ENCODE data around the gene UBAC1.
"Not testable (repeated sequence)": the region's sequence is repeated elsewhere in the genome, so short reads cannot be mapped to it uniquely, and the experiment has no call there.

UBAC1 gene

GRCh38 chr9:135978642-135979546 lies 17.7 kb upstream of the UBAC1 start:
- DNase-seq (ENCODE audit: low spot score): no peak

DNA sequence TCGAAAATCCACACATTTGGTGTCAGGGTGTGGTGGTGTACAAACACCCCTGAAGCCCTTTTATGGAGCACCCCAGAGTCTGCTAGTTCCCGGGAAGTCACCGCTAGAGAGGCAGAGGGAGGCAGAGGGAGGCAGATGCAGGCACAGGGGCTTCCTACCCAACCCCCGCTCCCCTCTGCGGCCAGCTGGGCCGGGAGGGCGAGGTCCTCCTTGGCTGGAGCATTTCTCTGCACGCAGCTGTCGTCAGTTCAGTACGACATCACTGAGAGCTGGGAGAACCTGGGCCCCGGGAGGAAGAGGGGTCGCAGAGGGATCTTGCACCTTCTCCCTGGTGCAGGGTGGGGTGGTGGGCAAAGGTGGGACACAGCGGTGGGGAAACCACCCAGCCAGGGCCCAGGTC lies 15.8 kb upstream of the UBAC1 start:
- DNase-seq (ENCODE audit: low spot score): no peak

- no peak for DNase-seq (ENCODE audit: low spot score)
Measured at GRCh38 chr9:135976531-135976930, 15.4 kb upstream of the UBAC1 start.

GRCh38 chr9:135975834-135976233 lies 14.7 kb upstream of the UBAC1 start:
- no peak for DNase-seq (ENCODE audit: low spot score)

DNA sequence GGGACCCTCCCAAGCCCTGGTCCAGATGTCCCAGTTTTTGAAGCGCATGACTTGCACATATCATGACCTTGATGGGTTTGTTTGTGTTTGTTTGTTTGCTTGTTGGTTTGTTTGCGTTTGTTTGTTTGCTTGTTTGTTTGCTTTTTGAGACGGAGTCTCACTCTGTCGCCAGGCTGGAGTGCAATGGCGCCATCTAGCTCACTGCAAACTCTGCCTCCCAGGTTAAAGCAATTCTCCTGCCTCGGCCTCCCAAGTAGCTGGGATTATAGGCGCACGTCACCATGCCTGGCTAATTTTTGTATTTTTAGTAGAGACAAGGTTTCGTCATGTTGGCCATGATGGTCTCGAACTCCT lies 13.0 kb upstream of the UBAC1 start:
- no peak for DNase-seq (ENCODE audit: low spot score)

GRCh38 chr9:135973277-135974219 lies 12.4 kb upstream of the UBAC1 start:
- no peak for DNase-seq (ENCODE audit: low spot score)

GRCh38 chr9:135971892-135972291 lies 10.7 kb upstream of the UBAC1 start:
- peak; percentile 88 for DNase-seq (ENCODE audit: low spot score)

DNA sequence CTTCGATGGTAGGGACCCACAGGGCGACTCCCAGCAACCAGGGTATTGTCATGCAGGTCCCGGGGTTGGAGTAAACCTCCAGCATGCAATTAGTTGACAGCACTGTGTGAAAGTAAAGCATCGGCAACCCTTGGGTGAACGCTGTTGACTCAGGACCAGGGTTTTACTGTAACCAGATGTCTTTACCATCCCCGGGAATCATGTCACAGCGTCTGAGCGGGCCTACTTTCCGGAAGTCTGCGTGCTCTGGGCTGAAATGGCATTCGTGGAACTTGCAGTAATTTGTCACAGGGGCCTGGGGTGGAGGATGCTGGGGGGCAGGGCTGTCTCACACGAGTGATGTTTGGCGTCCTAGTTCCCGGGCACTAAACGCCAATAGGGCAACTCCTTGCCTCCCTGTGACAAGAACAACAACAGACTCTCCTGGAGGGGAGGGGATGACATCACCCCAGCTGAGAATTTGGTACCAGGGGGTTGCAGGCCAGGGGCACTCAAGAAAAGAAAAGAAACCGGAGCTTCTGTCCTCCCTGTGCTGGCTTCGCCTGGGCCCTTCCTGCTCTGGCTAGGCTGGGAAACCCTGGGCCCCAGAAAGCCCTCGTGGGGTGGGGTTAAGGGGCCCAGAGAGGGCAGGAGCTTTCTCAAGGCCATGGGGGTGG lies 10.1 kb upstream of the UBAC1 start:
- no peak for DNase-seq (ENCODE audit: low spot score)

DNA sequence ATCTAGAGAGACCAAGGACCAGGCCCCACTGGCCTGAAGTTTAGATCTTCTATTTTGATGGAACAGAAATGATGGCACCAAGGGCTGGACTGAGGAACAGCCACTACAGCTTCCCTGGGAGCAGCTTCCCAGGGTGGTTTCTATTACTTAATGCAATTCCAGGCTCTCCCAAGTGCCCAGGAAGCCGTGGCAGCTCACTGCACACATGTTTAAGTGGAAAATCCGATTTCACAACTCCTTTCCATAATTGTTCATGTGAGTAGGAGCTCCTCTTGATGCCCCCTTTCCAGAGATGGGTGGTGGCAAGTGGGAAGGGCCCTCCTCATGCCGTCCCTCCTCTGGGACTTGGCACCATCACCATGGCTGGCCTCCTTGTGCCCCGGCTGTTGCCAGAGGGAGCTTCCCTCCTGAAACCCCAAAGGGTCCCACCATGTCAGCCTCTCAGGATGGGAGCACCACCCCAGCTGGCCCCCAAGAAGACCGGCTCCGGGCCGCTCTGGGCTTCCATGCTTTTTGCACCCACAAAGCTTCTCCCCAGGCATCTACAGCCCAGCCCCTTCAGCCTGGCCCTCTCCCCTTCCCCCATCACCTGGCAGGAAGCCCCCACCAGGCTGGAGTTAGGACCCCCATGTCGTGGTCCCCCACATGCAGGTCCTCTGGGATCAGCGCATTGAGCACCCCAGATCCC lies 9.1 kb upstream of the UBAC1 start:
- no peak for DNase-seq (ENCODE audit: low spot score)

- DNase-seq (ENCODE audit: low spot score): no peak
Measured at GRCh38 chr9:135969064-135969683, 8.0 kb upstream of the UBAC1 start.

DNA sequence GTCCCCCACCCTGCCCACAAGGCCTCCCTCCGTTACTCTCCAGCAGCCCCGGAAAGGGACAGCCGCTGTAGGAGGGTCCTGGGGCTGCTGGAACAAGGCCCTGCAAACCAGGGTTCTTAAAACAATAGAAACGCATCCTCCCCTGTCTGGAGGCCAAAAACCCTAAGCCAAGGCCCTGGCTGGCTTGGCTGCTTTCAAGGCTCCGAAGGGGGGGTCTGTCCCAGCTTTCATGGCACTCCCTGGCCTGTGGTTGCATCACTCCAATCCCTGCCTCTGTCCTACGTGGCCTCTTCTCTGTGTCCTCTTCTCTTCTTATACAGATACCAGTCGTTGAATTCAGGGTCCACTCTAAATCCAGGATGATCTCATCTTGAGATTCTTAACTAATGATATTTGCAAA lies 7.4 kb upstream of the UBAC1 start:
- no peak for DNase-seq (ENCODE audit: low spot score)

DNA sequence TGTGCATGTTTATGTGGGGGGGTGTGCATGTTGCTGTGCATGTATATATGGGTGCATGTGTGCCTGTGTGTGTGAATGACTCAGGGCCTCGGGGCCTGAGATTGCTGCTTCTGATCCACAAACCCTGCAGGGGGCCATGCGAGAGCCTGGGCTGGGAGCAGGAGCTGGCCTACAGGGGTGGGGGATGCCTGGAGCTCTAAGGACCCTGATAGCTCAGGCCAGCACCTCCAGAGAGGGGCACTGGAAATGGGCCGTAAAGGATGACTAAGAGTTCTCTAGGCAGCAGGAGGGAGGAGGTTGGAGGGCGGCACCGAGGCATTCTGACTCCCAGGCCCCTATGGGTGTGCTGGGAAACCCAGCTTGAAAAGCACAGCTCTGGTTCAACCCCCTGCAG lies 6.9 kb upstream of the UBAC1 start:
- DNase-seq (ENCODE audit: low spot score): no peak

DNA sequence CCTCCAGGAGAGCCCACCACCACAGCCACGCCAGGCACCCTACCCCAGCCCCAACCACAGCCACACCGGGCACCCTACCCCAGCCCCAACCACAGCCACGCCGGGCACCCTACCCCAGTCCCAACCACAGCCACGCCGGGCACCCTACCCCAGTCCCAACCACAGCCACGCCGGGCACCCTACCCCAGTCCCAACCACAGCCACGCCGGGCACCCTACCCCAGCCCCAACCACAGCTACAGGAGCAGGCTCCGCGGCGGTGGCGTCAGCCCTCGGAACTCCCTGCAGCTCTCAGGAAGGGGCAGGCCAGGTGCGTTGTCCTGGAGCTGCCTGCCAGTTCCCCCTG lies 5.7 kb upstream of the UBAC1 start:
- DNase-seq (ENCODE audit: low spot score): not testable (repeated sequence)

DNA sequence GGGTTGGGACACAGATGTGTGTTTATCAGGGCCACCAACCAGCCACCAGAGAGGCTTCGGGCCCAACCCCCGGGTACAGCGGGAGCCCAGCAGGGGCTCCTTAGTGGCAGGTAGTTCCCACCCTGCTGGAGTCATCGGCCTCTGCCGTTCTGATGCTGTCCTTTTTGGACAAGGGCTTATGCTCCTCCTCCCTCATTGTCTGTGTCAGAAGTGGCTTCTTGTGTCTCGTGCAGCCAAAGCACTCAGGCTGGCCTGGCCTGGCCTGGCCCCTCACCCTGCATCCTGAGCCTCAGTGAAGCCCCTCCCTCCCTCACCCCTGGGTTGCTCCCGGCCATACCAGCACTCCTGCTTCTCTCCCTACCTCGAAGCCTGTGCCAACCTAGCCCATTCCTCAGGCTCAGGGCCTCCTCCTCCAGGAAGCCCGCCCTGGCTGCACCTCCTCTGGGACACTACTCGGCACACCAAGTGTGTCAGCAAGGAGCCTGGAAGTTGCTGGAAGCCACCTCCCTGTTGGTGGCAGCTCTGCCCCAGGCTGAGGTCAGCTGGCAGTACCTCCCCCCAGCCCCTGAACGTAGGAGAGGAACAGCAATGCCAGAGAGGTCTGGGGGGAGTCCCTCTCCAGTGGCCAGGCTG lies 4.1 kb upstream of the UBAC1 start:
- DNase-seq (ENCODE audit: low spot score): no peak

DNA sequence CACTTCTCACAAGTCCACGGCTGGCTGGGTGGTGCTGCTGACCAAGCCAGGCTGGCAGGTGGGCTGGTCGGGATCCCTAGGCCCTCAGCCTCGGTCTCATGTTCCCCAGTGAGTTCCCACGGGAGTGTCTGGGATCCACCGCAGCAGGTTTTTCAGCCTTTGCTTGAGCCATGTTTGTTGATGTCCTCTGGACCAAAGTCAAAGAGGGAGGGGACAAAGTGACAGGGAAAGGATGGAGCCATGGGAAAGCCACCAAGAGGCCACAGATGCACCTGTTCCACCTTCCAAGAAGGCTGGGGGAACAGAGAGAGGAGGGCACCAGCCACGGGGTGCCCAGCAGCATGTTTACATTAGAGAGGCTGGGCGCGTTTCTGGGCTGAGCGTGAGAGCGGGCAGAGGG lies 2.8 kb upstream of the UBAC1 start:
- DNase-seq (ENCODE audit: low spot score): no peak

DNA sequence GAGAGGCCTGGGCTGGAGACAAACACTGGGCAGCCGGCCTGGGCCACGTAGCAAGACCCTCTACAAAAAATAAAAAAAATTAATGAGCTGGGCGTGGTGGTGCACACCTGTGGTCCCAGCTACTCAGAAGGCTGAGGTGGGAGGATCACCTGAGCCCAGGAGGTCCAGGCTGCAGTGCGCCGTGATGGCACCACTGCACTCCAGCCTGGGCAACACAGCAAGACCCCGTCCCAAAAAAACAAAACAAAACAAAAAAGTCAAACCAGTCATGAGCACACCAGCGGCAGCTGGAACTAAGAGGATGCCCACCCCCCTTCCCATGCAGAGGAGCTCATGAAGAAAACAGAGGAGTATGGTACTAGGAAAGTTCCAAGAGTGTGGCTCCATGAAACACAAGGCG lies 2.2 kb upstream of the UBAC1 start:
- no peak for DNase-seq (ENCODE audit: low spot score)

GRCh38 chr9:135962696-135963307 lies 1.6 kb upstream of the UBAC1 start:
- DNase-seq (ENCODE audit: low spot score): no peak

GRCh38 chr9:135961811-135962695 lies 880 bp upstream of the UBAC1 start:
- no peak for DNase-seq (ENCODE audit: low spot score)

DNA sequence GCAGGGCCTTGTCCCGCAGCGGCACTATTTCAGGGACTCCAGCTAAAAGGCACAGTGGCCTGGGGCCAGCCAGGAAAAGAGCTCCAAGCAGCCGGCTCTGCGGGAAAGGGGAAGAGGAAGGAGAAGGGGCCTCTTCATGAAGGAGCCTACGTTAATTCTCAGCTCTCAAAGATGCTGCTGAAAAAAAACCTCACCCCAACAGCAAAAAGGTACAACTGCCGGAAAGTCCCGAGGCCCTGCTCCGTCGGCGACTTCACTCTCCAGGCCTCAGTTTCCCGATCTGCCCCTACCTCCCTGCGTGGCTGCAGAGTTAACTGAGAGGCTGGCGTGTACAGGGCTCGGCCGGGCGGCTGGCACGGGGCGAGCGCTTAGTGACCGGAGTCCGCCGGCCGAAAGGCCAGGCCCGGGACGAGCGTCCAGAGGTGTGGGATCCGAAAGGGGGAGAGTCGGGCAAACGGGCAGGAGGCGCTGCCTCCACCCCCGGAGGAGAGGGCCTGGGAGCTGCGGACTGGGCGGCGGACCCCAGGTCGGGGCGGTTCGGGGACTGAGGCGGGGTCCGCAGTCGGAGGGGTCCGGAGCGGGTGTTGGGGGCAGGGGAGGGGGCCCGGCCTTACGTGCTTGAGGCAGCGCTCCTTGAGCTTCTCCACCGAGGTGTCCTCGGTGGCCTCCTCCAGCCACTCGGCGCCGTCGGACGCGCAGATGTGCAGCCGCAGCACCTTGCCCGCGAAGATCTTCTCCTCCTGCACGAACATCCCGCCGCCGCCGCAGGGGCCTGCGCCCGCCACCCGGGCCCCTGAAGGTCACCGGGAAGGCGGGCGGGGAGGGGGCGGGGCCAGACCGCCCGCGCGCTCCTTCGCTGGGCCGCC lies 529 bp downstream of the UBAC1 start:
- peak; percentile 79 for DNase-seq (ENCODE audit: low spot score)
